ENCODE measurements around the gene CD40LG.

Gene CD40LG

DNA sequence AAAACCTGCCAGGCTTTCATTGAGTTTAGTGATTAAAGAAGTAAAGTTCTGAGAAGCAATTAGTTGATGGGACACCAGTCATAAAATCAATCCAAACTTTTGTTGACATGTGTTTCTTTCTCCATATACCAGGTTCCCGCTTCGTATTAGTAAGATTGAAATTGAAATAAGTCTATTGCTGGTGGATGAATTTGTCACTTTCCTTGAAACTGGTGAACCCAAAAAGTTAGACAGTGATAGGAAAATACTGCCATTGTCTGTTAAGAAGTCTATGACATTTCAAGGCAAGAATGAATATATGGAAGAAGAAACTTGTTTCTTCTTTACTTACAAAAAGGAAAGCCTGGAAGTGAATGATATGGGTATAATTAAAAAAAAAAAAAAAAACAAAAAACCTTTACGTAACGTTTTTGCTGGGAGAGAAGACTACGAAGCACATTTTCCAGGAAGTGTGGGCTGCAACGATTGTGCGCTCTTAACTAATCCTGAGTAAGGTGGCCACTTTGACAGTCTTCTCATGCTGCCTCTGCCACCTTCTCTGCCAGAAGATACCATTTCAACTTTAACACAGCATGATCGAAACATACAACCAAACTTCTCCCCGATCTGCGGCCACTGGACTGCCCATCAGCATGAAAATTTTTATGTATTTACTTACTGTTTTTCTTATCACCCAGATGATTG is at the start of gene CD40LG:
CD40LG (plus strand) TSS at position 482 of the 684 bp plus-strand sequence; CDS start at position 573, 91 bp downstream.
- FAIRE-seq (no peak), DNase-seq (ENCODE audit: low spot score) (no peak)

DNA sequence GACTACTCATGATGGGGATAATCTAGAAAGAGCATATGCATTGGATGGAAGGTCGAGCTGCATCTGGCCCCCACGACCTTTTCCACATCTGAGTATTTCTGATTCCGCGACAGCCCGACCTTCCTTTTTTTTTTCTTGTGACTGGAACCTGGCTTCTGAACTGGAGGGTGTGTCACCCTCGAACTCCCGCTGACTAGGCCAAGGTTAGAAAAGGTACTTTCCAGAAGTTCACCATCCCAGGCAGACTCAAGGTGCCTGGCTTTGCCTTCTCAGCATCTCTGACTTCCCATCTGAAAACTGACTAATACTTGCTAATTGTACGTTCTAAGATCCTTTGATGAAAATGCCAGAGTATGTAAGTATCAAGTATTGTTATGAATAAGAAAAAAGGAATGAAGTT is 49.3 kb upstream of the CD40LG start:
- FAIRE-seq (no peak), DNase-seq (ENCODE audit: low spot score) (no peak)

DNA sequence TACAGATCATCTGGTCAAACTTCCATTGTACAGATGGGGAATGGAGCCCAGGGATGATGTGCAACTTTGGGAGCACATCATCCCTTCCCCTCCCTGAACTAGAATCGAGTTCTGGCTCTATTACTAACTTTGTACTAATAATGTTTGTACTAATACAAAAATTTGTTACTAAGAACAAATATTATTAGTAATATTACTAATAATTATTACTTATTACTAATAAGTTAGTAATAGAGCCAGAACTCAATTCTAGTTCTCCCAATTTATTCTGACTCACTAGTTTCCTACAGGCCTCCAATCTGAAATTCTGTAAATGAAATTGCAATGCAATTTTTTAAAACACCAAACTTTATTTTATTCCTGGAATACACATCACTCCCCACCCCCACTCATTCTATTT is 47.9 kb upstream of the CD40LG start:
- FAIRE-seq: no peak
- no peak for DNase-seq (ENCODE audit: low spot score)

DNA sequence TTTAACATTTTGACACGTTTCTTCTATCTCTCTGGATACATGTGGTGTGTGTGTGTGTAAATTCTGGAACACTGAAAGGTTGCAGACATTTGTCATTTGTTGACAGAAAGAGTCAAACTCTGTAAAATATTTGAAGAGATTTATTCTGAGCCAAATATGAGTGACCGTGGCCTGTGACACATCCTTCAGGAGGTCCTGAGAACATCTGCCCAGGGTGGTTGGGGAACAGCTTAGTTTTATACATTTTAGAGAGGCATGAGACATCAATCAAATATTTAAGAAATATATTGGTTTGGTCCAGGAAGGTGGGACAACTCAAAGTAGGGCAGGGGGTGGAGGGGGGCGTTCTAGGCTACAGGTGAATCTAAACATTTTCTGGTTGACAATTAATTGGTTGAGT is 40.7 kb upstream of the CD40LG start:
- DNase-seq (ENCODE audit: low spot score) (no peak), FAIRE-seq (no peak)

DNA sequence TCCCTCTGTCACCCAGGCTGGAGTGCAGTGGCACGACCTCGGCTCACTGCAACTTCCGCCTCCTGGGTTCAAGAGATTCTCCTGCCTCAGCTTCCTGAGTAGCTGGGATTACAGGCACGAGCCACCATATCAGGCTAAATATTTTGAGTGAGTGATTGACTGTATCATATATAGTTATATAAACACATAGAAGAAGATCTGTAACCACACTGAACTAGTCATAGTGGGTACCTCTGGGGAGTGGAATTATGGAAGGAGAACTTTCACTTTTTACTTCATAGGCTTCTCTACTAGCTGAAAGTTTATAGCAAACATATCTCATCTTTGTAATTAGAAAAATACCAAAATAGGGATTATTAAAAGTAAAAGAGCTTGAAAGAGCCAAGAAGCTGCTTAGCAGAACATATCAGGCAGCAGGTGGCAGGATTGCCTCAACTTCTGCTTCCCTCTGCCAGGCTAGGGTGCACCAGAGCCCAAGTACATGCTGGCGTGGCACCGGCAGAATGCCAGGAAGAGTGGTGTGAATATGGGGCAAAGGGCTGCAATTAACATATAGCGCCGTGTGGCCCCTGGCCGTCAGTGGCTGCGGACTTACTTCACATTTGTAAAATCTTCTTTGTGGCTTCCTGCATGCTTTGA is 39.5 kb upstream of the CD40LG start:
- DNase-seq (ENCODE audit: low spot score) (no peak), FAIRE-seq (no peak)

DNA sequence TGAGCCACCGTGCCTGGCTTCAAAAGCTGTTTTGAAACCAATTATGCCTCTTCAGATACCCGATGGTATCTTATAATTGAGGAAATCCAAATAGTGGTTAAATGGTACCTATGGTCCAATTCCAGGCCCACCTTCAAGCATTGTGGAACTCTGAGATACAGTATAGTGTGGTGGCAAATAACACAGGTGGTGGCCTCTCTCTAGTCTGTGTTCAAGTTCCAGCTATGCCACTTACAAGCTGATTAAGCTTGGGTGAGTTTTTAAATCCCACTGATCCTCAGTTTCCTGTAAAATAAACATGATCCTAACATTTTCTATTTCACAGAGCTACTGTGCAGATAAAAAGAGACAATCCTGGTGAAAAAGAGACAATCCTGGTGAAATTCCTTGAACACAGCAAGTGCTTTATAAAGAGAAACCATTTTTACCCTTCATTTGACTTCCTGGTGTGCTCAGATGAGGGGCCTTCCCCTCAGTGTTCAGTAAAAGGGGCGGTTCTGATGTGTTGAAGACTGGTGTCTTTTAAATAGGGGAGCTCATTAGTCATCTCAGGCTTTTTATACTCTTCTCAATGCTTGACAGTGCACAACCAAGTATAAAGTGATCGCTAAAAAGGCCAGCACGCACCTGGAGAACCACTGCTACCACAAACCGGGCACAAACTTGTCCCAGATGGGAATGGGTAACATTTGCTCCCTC is 30.8 kb upstream of the CD40LG start:
- FAIRE-seq: no peak

DNA sequence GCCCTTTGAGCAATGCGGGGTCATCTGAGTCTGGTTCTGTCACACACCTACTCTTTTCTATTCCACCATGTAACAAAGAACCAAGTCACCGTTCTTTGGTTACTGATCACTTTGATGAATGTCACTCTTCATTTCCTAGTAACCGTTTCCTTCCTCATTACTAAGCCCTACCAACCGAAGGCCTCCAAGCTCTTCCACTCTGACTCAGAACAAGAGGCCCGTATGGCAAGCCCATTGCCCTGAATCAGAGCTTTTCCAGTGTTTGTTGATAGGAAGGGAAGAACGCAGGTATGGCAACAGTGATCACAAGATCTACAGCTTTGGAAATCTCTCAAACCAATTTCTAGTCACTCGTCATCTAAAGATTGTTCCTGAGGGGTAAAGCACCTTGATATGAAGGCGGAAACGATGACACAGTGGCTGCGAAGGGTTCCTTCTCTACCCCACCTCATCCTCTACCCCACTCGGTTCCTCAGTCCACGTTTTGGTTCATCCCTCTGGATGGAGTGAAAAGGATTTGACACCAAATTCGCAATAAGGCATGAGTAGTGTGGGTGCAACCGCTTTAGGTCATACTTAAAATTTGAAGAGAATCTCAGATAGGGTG is 28.0 kb upstream of the CD40LG start:
- FAIRE-seq (no peak), DNase-seq (ENCODE audit: low spot score) (no peak)

More for the DNA sequence above, 30.8 kb upstream of the CD40LG start:
- DNase-seq (ENCODE audit: low spot score): no peak

DNA sequence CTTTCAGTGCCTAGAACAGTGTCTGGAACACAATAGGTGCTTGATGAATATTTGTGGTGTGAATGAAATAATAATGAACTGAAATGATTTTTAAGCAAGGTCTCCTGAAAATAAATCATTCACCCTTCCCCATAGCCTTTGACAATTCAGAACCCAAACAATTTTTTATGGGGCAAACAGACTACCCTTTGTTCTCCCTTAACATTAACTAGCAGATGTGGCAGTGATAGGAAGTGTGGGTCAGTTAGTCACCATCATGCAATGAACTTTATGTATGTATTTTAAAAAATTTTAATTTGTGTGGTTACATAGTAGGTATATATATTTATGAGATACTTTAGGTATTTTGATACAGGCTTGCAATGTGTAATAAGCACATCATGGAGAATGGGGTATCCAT is 27.2 kb upstream of the CD40LG start:
- FAIRE-seq (no peak), DNase-seq (ENCODE audit: low spot score) (no peak)

DNA sequence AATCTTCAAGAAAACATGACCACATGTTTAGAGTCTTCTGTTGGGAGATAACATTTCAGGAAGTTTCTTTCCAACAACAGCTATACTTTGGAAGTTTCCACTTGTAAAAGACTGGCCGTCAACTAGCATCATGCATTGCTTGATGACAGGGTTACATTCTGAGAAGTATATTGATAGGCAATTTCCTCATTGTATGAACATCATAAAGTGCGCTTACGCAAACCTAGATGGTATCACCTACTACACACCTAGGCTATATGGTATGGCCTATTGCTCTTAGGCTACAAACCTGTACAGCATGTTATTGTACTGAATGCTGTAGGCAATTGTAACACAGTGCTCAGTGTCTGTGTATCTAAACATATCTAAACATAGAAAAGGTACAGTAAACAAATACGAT is 25.4 kb upstream of the CD40LG start:
- FAIRE-seq: no peak
- DNase-seq (ENCODE audit: low spot score): no peak

DNA sequence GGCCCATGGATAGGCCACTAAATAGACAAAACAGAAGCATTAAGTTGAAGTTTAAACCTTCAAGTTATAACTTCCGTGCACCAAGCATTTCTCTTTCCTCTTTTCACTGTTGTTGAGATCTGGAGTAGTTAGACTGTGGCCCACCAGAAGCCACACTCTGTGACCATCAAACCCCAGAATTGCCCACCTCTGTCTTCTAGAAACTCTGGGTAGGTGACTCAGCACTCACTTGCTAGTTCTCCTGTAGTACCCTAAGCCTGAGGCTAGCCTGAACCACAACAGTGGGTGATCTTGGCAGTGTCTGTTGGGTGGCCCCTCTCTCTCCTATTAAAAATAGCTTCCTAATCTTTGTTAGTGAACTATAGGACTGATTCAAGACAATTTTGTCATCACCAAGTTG is 24.6 kb upstream of the CD40LG start:
- FAIRE-seq (no peak), DNase-seq (ENCODE audit: low spot score) (no peak)

DNA sequence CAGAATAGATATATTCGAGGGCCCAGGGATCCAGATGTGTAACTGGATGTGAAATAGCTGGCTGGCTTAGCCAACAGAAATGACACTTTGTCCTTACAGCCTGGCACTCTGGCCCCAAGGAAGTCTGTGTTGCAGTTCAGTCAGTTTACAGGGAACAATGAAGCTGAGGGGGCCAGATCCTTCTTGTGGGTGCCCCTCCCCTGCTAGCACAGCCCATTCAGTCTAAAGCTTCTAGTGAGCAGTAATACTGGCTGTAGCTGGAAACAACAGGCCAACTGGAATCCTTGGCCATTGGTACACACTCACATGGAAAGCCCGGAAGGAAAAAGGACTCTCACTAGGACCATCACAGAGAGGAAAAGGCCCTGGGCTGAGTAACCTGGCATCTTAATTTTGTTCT is 22.7 kb upstream of the CD40LG start:
- FAIRE-seq (no peak), DNase-seq (ENCODE audit: low spot score) (no peak)

DNA sequence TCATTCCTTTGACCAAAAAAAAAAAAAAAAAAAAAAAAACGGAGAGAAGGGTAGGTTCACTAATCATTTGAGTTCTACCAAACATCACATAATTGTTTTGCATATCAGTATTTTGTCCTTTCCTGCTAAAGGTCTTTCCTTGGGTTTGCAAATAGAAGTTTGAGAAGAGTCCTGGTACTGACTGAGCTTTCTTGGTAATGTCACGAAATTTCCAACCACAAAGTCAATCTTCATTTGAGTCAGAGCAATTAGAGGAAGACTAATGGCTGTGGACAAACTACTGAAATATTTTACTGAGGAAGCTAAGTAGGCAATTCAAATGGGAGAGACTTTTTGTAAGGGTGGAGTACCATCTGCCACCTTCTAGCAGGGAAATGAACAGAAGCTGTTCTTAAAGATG is 21.7 kb upstream of the CD40LG start:
- no peak for FAIRE-seq

DNA sequence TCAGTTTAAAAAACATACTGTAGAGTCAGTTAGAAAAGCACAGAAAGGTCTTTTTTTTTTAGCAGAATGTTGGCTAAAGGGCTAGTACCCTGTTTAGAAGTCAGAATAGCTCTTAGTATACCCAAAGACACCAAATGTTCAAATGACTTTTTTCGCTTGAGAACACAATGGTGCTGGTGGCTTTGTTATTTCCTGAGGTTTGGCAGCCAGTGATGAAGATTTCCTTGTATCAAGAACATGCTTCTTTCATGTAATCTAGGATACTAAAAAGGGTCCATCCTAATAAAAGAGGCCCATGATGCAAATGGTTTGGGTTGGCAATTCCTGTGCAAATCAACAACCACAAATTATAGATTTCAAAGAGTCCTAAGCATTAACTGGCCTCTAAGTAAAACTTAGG is 21.1 kb upstream of the CD40LG start:
- no peak for FAIRE-seq
- no peak for DNase-seq (ENCODE audit: low spot score)

More for the DNA sequence above, 21.7 kb upstream of the CD40LG start:
- no peak for DNase-seq (ENCODE audit: low spot score)

DNA sequence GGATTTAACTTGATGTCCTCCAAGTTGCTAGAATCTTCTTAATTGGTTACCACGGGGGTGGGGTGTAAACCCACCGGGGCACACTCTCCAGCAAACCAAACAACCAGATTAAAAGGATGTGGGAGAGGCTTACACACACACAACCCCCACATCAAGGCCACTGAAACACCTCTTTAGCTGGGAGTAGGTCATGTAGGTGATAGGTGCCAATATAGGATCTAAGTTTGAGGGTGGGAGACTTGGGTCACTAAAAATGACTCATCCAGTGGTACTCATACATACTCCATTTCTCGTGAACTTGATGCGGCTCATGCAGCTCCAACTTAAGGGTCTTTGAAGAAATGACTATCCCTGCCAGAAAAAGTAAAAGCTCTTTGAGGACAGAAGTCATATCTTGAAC is 20.5 kb upstream of the CD40LG start:
- DNase-seq (ENCODE audit: low spot score) (no peak), FAIRE-seq (no peak)

DNA sequence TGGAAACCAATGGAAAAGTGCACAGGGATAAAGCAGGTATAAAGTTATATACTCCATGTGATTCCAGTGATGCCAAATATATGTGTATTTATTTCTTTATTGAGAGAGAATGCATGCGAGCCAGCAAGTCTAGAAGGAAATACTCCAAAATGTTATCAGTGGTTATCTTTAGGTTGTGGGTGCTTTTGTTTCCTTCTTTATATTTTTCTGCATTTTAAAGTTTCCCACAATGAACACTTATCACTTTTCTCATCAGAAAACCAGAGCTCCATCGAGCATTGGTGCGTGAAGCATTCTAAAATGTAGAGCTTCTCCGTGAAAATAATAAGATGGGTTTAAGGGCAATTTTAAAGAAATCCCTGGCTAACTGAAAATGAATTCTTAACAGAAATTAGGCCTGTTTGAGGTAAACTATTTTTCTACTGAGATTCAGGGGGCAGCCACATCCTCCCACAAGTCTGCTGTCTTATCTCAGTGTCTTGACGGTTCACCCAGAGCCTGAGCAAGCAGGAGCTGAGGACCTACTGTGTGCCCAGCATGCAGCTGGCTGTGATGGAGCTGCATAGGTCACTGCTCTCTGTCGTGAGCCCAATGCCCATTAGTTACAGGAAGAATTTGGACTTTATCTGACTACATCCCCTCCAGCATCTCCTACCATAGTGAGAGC is 18.7 kb upstream of the CD40LG start:
- DNase-seq (ENCODE audit: low spot score) (no peak), FAIRE-seq (no peak)

DNA sequence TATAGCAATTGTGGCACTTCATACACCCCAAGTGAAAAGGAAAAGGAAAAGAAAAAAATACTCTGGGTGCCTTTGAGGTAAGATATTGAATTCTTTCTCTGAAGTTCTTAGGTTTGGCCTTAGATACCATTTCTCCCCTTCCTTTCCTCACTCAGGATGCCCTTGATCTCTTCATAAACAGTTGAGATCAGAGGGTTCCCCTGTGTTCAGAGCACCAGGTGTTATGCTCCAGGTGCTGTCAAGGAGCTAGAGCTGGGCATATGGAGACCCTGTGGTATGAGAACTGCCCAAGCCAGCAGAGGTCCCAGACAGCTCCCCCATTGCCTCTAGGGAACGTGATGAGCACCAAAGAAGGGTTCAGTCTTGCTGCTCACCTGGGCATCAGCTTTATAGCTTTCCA is 17.1 kb upstream of the CD40LG start:
- no peak for FAIRE-seq

DNA sequence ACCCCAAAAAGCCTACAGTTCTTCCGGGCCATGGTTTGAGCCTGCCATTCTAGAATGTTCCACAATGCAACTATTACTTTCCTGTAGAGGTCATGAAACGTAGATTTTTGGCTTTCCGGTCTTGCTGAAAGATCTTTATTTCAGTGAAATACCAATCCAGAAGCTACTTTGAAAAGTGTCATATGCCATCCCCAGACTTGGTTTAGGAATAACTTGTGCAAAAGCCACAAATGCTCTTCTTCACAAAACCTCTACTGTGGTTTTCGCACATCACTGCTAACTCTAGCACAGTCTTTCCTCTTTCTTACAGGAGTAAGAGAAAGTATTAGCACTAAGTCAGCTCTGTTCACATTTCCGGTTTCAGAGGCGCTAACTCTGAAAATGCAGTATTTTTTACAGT is 12.7 kb upstream of the CD40LG start:
- FAIRE-seq: no peak

More for the DNA sequence above, 17.1 kb upstream of the CD40LG start:
- DNase-seq (ENCODE audit: low spot score): no peak

DNA sequence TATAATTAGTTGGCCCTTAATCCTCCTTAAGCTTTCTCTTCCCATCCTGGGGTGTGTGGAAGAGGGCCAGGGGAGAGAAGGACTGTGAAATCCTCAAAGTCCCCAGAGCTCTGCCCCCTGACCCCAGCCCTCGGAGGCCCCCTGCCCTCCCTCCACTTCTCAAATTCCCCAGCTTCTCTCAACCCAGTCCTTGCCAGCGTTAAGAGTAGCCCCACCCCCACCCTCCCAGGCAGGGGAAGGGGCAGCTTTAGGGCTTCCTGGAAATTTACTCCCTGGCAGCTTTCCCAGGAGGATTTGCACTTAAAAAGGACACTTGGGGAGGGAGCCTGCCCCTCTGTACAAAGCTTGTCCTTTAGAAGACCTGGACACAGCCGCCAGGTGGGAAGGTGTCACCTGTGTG is 11.8 kb upstream of the CD40LG start:
- no peak for DNase-seq (ENCODE audit: low spot score)
- FAIRE-seq: no peak

More for the DNA sequence above, 12.7 kb upstream of the CD40LG start:
- DNase-seq (ENCODE audit: low spot score): no peak

DNA sequence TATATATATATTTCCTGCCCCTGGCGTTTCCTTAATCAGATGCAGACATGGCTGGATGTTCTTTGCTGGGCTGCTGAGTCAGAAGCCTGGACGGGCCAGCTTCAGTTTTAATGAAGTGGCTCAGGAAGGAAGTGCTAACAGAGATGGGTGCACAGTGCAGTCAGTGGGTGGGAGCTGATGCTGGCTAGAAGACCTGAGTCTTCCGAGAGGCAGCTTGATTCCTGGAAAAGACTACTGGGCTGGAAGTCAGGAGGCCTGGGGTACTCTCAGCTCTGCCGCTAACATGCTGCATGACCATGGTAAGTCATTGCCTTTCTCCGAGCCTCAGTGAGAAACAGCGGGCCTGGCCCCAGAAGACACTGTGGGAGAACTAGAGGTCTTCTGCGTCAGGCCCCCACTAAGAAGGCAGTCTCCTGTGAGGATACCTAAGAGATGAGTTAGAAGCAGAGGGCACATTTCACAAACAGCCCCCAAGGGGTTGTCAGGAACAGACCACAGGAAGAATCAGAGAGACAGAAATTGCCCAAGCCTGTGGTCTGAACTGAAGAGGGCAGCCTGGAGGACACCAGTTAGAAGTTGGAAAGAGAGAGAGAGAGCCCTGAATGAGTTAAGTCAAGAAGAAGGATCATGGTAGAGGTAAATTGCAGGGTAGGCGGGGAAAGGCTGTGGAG is 8.3 kb upstream of the CD40LG start:
- FAIRE-seq (no peak), DNase-seq (ENCODE audit: low spot score) (no peak)

DNA sequence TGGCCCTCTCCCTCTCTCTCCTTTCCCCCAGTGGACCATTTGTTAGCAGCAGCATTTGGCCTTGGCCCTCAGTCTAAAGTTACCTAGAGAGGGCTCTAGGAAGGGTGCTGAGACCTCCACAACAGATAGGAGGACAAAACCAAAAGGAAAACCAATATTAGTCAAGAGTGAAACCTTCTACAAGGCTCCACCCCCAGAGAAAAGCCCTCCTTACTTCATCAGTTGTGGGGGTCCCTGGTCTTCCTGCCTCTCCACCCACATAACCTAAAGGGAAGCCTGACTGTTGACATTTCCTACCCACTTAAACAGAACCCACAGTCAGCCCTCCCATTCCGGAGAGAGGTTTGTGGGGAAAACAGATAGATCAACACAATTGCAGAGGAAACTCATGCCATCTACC is 4.7 kb upstream of the CD40LG start:
- no peak for FAIRE-seq
- DNase-seq (ENCODE audit: low spot score): no peak

DNA sequence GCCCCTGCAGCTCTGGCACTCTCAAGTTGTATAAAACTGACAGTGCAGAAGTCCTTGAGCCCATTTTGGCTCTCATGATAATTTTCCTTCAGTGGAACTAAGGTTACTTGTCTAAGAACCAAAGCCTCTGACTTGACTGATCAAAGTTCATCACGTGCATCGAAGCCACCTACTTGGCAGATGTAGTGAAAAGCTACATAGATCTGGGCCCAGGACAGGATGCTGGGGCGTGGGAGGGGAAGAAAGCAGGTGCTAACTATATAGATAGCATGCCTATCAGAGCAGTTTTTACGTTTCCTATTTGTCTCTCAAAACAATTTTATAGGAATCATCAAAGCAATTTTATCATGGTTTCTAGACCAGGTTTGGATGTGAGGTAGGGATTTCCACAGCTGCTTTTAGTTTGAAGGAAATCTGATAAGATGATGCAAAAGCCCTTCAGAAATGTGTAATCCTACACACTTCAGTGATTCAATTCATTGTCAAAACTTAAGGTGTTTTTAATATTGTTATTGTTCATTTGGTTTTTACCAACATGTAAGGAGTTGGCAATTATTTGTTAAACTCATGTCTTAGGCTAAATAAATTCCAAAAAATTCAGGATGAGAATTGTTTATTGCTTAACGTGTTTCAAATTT is 1.2 kb upstream of the CD40LG start:
- FAIRE-seq: no peak

More for the DNA sequence above, 1.2 kb upstream of the CD40LG start:
- DNase-seq (ENCODE audit: low spot score): no peak

Data from RCC 7860 (cell line).